Esophagus muscularis mucosa (tissue), 4 donors: ENCODE results near the gene CLN5. TPM values are rescaled to one million over a fixed set of nuclear protein-coding genes. Genes with fewer than 3 reads are reported as not detected.

Experiments
- DNase-seq: peaks from one replicate; pipeline ENCODE4 v3.0.0-alpha.2; 2017; ENCODE audit errors: extremely low spot score
- H3K27ac ChIP-seq, 4 donors: fragments of 200-600 bp; sonication (generic); replicated peaks in 1 of 4; 1 replicate in 3 of 4; 2 replicates in 1 of 4; pipeline ENCODE4 v1.5.1; 2016 to 2019; ENCODE audit warnings: mild to moderate bottlenecking in 1 of 4
- H3K27me3 ChIP-seq, 4 donors: fragments of 200-600 bp; sonication (generic); one replicate each; pipeline versions ENCODE4 v1.5.1 to v1.6.0; 2016 to 2019
- H3K36me3 ChIP-seq, 4 donors: fragments of 200-600 bp; sonication (generic); one replicate each; pipeline ENCODE4 v1.5.1; 2016 to 2019
- H3K4me1 ChIP-seq, 4 donors: fragments of 200-600 bp; sonication (generic); one replicate each; pipeline ENCODE4 v1.5.1; 2016 to 2019
- H3K4me3 ChIP-seq, 4 donors: fragments of 200-600 bp; sonication (generic); 1 replicate in 2 of 4; 2 replicates in 2 of 4; pipeline ENCODE4 v1.5.1; 2016 to 2019; ENCODE audit warnings: mild to moderate bottlenecking in 4 of 4, moderate library complexity in 1 of 4
- H3K9me3 ChIP-seq, 4 donors: fragments of 200-600 bp; sonication (generic); 1 replicate in 3 of 4; 2 replicates in 1 of 4; pipeline ENCODE4 v1.5.1; 2016 to 2019
- EP300 ChIP-seq: sonication (generic); formaldehyde crosslinking; IDR thresholded peaks from one replicate; pipeline ENCODE4 v1.6.1; 2017; ENCODE audit warnings: antibody characterized with exemption
- POLR2A ChIP-seq: fragments of 450-650 bp; IDR thresholded peaks from one replicate; pipeline ENCODE4 v1.6.1; 2017; ENCODE audit warnings: antibody characterized with exemption, moderate library complexity, mild to moderate bottlenecking, low read depth
- POLR2AphosphoS5 ChIP-seq, 2 donors: sonication (generic); formaldehyde crosslinking; IDR thresholded peaks; one replicate each; pipeline ENCODE4 v1.6.1; 2017; ENCODE audit warnings: antibody characterized with exemption in 2 of 2
- WGBS: methylation state at CpG from one replicate; pipeline ENCODE4 v1.1.5; 2018; 5-methylcytosine and 5-hydroxymethylcytosine counted together
- intact Hi-C: fragments of 100-400 bp; cut with DNase I; formaldehyde crosslinking; loops from one replicate; pipeline ENCODE4 v1.15.1; 2023
- total RNA-seq, 4 donors: library from RNA; depleted of rRNA; stranded (reverse); fragments of >200 nt; gene quantifications; one replicate each; pipeline versions ENCODE4 v1.1.0 to v1.2.1, GENCODE V29; 2016
- TF ChIP-seq, protein P1 (sequence below), 3 experiments: fragments of 200-600 bp in 2 of 3; fragments of 450-650 bp in 1 of 3; sonication (generic) in 2 of 3; IDR thresholded peaks; one replicate each; pipeline ENCODE4 v1.5.1; 2017 to 2019; ENCODE audit warnings: antibody characterized with exemption in 3 of 3, mild to moderate bottlenecking in 2 of 3, moderate library complexity in 1 of 3

CLN5 gene
- total RNA-seq, 4 donors from 2014 or later: 17.6 to 26.2 (median 19.8) TPM

DNA sequence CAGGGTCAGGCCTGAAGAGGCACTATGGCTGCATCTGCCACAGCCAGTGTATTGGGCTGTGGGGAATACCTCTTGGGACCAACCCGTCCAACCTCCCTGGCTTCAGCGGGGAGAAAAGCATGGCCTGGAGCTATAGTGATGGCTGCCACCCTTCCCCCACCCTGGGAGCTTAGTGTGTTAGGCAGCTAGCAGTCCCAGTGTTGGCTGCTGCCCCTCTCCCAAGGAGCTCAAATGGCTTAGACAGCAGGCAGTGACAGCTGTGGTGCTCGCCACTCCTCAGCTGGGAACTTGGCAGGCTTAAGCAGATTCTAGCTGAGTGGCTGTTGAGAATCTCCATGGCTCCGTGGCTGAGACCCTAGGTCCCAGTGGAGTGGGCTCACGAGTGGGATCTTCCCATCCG is 23.8 kb upstream of the CLN5 start:
- H3K27ac ChIP-seq: no peak overlapping the region
- intact Hi-C loops: no loop called here
- 86% methylated on average over 4 of the region's 6 CpGs for WGBS

DNA sequence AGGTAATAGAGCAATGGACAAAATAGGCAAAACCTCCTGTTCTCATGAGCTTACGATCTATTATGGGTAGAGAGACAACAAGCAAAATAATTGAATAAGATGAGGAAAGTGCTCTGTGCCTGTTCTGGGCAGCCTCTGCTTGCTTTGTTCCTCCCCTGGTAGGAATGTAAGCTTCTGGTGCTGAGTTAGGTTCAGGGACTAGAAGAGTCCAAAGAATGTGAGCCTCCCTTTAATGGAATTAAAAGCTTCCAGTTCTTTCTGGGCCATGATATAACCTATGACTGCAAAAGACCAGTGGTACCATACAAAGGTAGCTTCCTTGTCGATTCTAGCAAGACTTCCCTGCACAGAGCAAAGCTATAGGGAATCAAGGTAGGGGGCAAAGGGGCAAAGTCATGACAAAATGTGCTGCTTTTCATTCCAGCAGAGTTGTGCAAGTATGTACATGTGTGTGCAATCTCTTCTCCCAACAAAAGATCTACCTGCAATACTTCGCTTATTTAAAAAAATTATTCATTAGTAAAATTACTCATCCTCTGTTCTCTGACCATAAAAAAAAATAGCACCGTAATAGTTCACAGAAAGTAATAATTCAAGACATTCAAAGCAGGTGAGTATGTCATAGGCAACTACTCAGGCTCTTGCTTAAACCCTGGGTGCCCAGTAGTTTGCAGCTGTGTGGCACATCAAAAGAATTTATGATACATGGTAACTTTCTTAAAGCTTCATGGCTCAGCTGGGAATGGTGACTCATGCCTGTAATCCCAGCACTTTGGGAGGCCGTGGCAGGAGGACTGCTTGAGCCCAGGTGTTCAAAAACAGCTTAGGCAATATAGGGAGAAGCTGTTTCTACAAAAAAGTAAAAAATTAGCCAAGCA is 22.2 kb upstream of the CLN5 start:
- no peak overlapping the region for H3K27ac ChIP-seq
- TF ChIP-seq, protein P1, sequence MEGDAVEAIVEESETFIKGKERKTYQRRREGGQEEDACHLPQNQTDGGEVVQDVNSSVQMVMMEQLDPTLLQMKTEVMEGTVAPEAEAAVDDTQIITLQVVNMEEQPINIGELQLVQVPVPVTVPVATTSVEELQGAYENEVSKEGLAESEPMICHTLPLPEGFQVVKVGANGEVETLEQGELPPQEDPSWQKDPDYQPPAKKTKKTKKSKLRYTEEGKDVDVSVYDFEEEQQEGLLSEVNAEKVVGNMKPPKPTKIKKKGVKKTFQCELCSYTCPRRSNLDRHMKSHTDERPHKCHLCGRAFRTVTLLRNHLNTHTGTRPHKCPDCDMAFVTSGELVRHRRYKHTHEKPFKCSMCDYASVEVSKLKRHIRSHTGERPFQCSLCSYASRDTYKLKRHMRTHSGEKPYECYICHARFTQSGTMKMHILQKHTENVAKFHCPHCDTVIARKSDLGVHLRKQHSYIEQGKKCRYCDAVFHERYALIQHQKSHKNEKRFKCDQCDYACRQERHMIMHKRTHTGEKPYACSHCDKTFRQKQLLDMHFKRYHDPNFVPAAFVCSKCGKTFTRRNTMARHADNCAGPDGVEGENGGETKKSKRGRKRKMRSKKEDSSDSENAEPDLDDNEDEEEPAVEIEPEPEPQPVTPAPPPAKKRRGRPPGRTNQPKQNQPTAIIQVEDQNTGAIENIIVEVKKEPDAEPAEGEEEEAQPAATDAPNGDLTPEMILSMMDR (IDR thresholded peaks at IDR 0.05): no peak
- peaks cover 0 to 14% (median 9%) of the 10 kb centered on the region in 4 donors for H3K4me1 ChIP-seq
- WGBS: 91% methylated on average over 5 of the region's 5 CpGs
- intact Hi-C loops: loop anchor here (10.0 kb wide), 1 partner anchor 1275 kb away; no protein-coding TSS in a partner anchor
- no peaks in the 10 kb centered on the region for H3K27me3 ChIP-seq
- H3K9me3 ChIP-seq: no peaks in the 10 kb centered on the region
- no peak for DNase-seq
- H3K36me3 ChIP-seq: no peaks in the 10 kb centered on the region
- no peak overlapping the region for H3K4me3 ChIP-seq

More for the DNA sequence above, 23.8 kb upstream of the CLN5 start:
- Histone ChIP-seq H3K27me3 (no peaks in the 10 kb centered on the region), H3K36me3 (no peaks in the 10 kb centered on the region), H3K4me1 (peaks cover 0 to 14% (median 9%) of the 10 kb centered on the region in 4 donors), H3K4me3 (no peak overlapping the region), H3K9me3 (no peaks in the 10 kb centered on the region)
- no peak for DNase-seq
- TF ChIP-seq POLR2AphosphoS5 (IDR thresholded peaks at IDR 0.05) (no peak), EP300 (no peak), POLR2A (no peak)
- TF ChIP-seq, protein P1 (IDR thresholded peaks at IDR 0.05): no peak

DNA sequence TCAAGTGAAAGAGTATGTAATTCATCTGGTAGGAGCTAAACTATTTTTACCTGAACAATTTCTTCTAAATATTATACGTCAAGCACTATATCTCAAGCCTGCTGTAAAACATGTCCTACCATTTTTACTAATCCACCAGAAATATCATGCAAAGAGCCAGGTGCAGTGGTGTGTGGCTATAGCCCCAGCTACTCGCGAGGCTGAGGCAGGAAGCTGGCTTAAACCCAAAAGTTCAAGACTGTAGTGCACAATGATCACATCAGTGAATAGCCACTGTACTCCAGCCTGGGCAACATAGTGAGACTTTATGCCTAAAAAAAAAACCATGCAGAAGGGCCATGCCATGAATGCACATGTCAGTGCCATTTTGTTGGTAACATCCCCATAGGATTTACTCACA is 20.7 kb upstream of the CLN5 start:
- WGBS: 71% methylated on average over 3 of the region's 3 CpGs
- Histone ChIP-seq H3K27me3 (no peaks in the 10 kb centered on the region), H3K36me3 (no peaks in the 10 kb centered on the region), H3K4me1 (peaks cover 0 to 5% (median under 1%) of the 10 kb centered on the region in 4 donors), H3K27ac (no peak overlapping the region), H3K4me3 (no peak overlapping the region), H3K9me3 (no peaks in the 10 kb centered on the region)
- DNase-seq: no peak
- intact Hi-C loops: loop anchor here (10.0 kb wide), 1 partner anchor 1276 kb away; no protein-coding TSS in a partner anchor
- TF ChIP-seq POLR2AphosphoS5 (IDR thresholded peaks at IDR 0.05): no peak
- TF ChIP-seq, protein P1 (IDR thresholded peaks at IDR 0.05): no peak
- TF ChIP-seq POLR2A: no peak
- no peak for TF ChIP-seq EP300

DNA sequence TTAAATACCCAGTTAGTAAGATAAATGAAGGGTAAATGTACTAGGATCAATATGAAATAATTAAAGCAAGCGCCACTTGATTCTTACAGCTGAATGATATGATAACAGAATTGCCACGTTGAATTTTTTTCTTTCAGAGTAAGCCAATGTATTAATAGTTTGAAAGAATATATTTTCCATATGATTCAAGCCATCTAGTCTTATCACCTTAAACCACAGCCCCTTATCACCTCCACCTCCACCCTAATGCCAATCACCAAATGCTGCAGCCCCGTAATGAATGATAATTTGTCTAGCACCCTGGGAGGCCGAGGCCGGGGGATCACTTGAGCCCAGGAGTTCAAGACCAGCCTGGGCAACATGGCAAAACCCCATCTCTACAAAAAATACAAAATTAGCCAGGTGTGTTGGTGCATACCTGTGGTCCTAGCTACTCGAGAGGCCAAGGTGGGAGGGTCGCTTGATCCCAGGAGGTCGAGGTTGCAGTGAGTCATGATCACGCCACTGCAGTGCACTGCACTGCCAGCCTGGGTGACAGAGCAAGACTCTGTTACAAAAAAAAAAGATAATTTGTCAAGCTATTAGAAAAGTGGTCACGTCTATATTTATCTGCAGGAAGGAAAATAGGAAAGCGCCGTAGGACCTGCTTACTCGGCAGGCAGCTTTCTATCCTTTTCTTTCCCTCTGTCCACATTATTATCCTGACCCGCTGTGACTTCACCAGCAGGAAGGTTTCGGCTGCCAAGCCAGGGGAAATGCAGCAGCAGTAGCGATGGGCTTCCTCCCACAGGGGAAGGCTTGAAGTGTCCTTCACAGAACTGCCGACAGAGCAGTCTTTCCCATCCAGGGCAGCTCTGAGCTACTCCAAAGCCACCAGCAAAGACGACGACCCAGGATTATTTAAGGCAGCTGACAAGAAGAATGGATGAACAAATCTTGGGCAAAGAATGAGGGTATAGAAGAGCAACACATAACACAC is 19.7 kb upstream of the CLN5 start:
- WGBS: 74% methylated on average over 16 of the region's 19 CpGs
- no peak for TF ChIP-seq EP300
- no peak for TF ChIP-seq POLR2AphosphoS5 (IDR thresholded peaks at IDR 0.05)
- no peak for TF ChIP-seq POLR2A
- TF ChIP-seq, protein P1 (IDR thresholded peaks at IDR 0.05): no peak
- intact Hi-C loops: loop anchor here (10.0 kb wide), 1 partner anchor 1277 kb away; no protein-coding TSS in a partner anchor
- Histone ChIP-seq H3K4me1 (peaks cover 0 to 11% (median 3%) of the 10 kb centered on the region in 4 donors), H3K27ac (no peak overlapping the region), H3K27me3 (no peaks in the 10 kb centered on the region), H3K36me3 (no peaks in the 10 kb centered on the region), H3K4me3 (no peak overlapping the region), H3K9me3 (no peaks in the 10 kb centered on the region)
- DNase-seq: no peak
